Vagina (tissue), 2 donors: ENCODE data around the gene BEST1. TPM values are rescaled to one million over a fixed set of nuclear protein-coding genes. Genes with fewer than 3 reads are reported as not detected.

Source experiments
- DNase-seq, 2 donors: peaks; one replicate each; pipeline ENCODE4 v3.0.0-alpha.2; 2017; ENCODE audit errors: extremely low spot score in 2 of 2
- H3K27ac ChIP-seq: fragments of 200-600 bp; sonication (generic); one replicate; pipeline ENCODE4 v1.5.1; 2019
- H3K27me3 ChIP-seq: fragments of 200-600 bp; sonication (generic); one replicate; pipeline ENCODE4 v1.5.1; 2019
- H3K36me3 ChIP-seq, 2 donors: fragments of 200-600 bp; sonication (generic); one replicate each; pipeline ENCODE4 v1.5.1; 2017 to 2019
- H3K4me1 ChIP-seq: fragments of 200-600 bp; sonication (generic); one replicate; pipeline ENCODE4 v1.5.1; 2019
- H3K4me3 ChIP-seq, 2 donors: fragments of 200-600 bp; sonication (generic); 1 replicate in 1 of 2; 2 replicates in 1 of 2; pipeline ENCODE4 v1.5.1; 2016 to 2019
- H3K9me3 ChIP-seq: fragments of 200-600 bp; sonication (generic); one replicate; pipeline ENCODE4 v1.5.1; 2019
- POLR2A ChIP-seq, 2 donors: fragments of 450-650 bp; IDR thresholded peaks; one replicate each; pipeline ENCODE4 v1.6.1; 2017; ENCODE audit warnings: antibody characterized with exemption in 2 of 2, mild to moderate bottlenecking in 2 of 2, moderate library complexity in 2 of 2
- POLR2AphosphoS5 ChIP-seq, 2 donors: sonication (generic); formaldehyde crosslinking; IDR thresholded peaks; one replicate each; pipeline ENCODE4 v1.9.0; 2017; ENCODE audit warnings: antibody characterized with exemption in 2 of 2, mild to moderate bottlenecking in 2 of 2, low read depth in 1 of 2; ENCODE audit not compliant: insufficient read depth in 1 of 2
- intact Hi-C: fragments of 100-400 bp; cut with DNase I; formaldehyde crosslinking; loops from one replicate; pipeline ENCODE4 v1.15.1; 2023
- total RNA-seq: library from RNA; depleted of rRNA; stranded (reverse); fragments of >200 nt; gene quantifications from one replicate; pipeline ENCODE4 v1.2.3, GENCODE V29; 2016
- TF ChIP-seq, protein P1 (sequence below), 3 experiments: fragments of 450-650 bp in 2 of 3; fragments of 200-600 bp in 1 of 3; sonication (generic) in 1 of 3; IDR thresholded peaks; one replicate each; pipeline ENCODE4 v1.5.1; 2017 to 2019; ENCODE audit warnings: antibody characterized with exemption in 3 of 3, mild to moderate bottlenecking in 2 of 3, moderate library complexity in 2 of 3

Gene BEST1
- total RNA-seq, 1 donor from 2014 or later = 4.4 TPM

GRCh38 chr11:61905067-61905696, 45.0 kb upstream of the BEST1 start:
- H3K36me3 ChIP-seq = peaks cover 0 to 35% of the 10 kb centered on the region in 2 donors
- no peak for DNase-seq
- TF ChIP-seq, protein P1, sequence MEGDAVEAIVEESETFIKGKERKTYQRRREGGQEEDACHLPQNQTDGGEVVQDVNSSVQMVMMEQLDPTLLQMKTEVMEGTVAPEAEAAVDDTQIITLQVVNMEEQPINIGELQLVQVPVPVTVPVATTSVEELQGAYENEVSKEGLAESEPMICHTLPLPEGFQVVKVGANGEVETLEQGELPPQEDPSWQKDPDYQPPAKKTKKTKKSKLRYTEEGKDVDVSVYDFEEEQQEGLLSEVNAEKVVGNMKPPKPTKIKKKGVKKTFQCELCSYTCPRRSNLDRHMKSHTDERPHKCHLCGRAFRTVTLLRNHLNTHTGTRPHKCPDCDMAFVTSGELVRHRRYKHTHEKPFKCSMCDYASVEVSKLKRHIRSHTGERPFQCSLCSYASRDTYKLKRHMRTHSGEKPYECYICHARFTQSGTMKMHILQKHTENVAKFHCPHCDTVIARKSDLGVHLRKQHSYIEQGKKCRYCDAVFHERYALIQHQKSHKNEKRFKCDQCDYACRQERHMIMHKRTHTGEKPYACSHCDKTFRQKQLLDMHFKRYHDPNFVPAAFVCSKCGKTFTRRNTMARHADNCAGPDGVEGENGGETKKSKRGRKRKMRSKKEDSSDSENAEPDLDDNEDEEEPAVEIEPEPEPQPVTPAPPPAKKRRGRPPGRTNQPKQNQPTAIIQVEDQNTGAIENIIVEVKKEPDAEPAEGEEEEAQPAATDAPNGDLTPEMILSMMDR (IDR thresholded peaks at IDR 0.05) = no peak
- TF ChIP-seq POLR2A (IDR thresholded peaks at IDR 0.05) (no peak), POLR2AphosphoS5 (IDR thresholded peaks at IDR 0.05; ENCODE audit: insufficient read depth in 1 of 2, low read depth in 1 of 2) (no peak)
- peaks cover 23% of the 10 kb centered on the region for H3K4me1 ChIP-seq
- H3K9me3 ChIP-seq = no peaks in the 10 kb centered on the region
- no peak overlapping the region for H3K4me3 ChIP-seq
- intact Hi-C loops = no loop called here
- no peak overlapping the region for H3K27ac ChIP-seq
- no peaks in the 10 kb centered on the region for H3K27me3 ChIP-seq

- Histone ChIP-seq H3K36me3 (peaks cover 0 to 31% of the 10 kb centered on the region in 2 donors), H3K27ac (no peak overlapping the region)
- intact Hi-C loops = no loop called here
Measured at GRCh38 chr11:61905801-61906521, 44.2 kb upstream of the BEST1 start.

GRCh38 chr11:61906522-61906909, 43.6 kb upstream of the BEST1 start:
- intact Hi-C loops = no loop called here
- Histone ChIP-seq H3K27me3 (no peaks in the 10 kb centered on the region), H3K27ac (no peak overlapping the region), H3K9me3 (no peaks in the 10 kb centered on the region), H3K36me3 (peaks cover 0 to 30% of the 10 kb centered on the region in 2 donors), H3K4me1 (peaks cover 36% of the 10 kb centered on the region), H3K4me3 (no peak overlapping the region)
- TF ChIP-seq, protein P1 (IDR thresholded peaks at IDR 0.05) = no peak
- TF ChIP-seq POLR2A (IDR thresholded peaks at IDR 0.05) = no peak
- TF ChIP-seq POLR2AphosphoS5 (IDR thresholded peaks at IDR 0.05; ENCODE audit: insufficient read depth in 1 of 2, low read depth in 1 of 2) = no peak
- no peak for DNase-seq

More at GRCh38 chr11:61905801-61906521, 44.2 kb upstream of the BEST1 start:
- Histone ChIP-seq H3K9me3 (no peaks in the 10 kb centered on the region), H3K4me1 (peaks cover 30% of the 10 kb centered on the region), H3K4me3 (no peak overlapping the region), H3K27me3 (no peaks in the 10 kb centered on the region)
- TF ChIP-seq, protein P1 (IDR thresholded peaks at IDR 0.05) = no peak
- TF ChIP-seq POLR2AphosphoS5 (IDR thresholded peaks at IDR 0.05; ENCODE audit: insufficient read depth in 1 of 2, low read depth in 1 of 2) = no peak
- TF ChIP-seq POLR2A (IDR thresholded peaks at IDR 0.05) = no peak
- no peak for DNase-seq

DNA sequence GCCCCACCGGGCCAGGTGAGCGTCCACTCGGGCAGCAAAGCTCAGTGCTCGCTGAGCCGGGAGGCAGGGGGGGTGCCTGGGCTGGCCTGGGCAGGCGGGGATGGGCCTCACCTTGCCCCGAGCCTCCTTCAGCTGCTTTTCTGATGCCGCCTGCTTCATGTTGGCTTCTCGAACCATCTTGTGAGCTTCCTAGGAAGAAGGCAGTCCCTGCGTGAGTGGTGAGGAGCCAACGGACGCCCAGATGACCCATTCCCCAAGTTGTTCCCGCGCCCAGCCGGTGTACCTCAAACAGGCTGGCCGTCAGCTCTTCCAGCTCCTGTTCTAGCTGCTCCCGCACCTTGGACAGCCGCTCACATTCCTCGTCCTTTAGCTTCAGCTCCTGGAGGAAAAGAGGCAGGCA, 42.9 kb upstream of the BEST1 start:
- Histone ChIP-seq H3K9me3 (no peaks in the 10 kb centered on the region), H3K27ac (no peak overlapping the region), H3K27me3 (no peaks in the 10 kb centered on the region), H3K4me3 (no peak overlapping the region), H3K36me3 (peaks cover 0 to 26% of the 10 kb centered on the region in 2 donors), H3K4me1 (peaks cover 44% of the 10 kb centered on the region)
- TF ChIP-seq POLR2AphosphoS5 (IDR thresholded peaks at IDR 0.05; ENCODE audit: insufficient read depth in 1 of 2, low read depth in 1 of 2) (no peak), POLR2A (IDR thresholded peaks at IDR 0.05) (no peak)
- TF ChIP-seq, protein P1 (IDR thresholded peaks at IDR 0.05) = no peak
- DNase-seq = no peak
- intact Hi-C loops = no loop called here
